Measurements from ENCODE around the gene LINC01488. TPM values are rescaled to one million over a fixed set of nuclear protein-coding genes. Genes with fewer than 3 reads are reported as not detected.

Gene LINC01488
- total and polyA plus RNA-seq, 9 of the 15 experiments (the other 6 are each of a cell fraction or from before 2014, with no cell fraction given), result not detected

GRCh38 chr11:69444381-69445130 is 36.9 kb upstream of the LINC01488 start (continued):
- TF ChIP-seq, protein P1, sequence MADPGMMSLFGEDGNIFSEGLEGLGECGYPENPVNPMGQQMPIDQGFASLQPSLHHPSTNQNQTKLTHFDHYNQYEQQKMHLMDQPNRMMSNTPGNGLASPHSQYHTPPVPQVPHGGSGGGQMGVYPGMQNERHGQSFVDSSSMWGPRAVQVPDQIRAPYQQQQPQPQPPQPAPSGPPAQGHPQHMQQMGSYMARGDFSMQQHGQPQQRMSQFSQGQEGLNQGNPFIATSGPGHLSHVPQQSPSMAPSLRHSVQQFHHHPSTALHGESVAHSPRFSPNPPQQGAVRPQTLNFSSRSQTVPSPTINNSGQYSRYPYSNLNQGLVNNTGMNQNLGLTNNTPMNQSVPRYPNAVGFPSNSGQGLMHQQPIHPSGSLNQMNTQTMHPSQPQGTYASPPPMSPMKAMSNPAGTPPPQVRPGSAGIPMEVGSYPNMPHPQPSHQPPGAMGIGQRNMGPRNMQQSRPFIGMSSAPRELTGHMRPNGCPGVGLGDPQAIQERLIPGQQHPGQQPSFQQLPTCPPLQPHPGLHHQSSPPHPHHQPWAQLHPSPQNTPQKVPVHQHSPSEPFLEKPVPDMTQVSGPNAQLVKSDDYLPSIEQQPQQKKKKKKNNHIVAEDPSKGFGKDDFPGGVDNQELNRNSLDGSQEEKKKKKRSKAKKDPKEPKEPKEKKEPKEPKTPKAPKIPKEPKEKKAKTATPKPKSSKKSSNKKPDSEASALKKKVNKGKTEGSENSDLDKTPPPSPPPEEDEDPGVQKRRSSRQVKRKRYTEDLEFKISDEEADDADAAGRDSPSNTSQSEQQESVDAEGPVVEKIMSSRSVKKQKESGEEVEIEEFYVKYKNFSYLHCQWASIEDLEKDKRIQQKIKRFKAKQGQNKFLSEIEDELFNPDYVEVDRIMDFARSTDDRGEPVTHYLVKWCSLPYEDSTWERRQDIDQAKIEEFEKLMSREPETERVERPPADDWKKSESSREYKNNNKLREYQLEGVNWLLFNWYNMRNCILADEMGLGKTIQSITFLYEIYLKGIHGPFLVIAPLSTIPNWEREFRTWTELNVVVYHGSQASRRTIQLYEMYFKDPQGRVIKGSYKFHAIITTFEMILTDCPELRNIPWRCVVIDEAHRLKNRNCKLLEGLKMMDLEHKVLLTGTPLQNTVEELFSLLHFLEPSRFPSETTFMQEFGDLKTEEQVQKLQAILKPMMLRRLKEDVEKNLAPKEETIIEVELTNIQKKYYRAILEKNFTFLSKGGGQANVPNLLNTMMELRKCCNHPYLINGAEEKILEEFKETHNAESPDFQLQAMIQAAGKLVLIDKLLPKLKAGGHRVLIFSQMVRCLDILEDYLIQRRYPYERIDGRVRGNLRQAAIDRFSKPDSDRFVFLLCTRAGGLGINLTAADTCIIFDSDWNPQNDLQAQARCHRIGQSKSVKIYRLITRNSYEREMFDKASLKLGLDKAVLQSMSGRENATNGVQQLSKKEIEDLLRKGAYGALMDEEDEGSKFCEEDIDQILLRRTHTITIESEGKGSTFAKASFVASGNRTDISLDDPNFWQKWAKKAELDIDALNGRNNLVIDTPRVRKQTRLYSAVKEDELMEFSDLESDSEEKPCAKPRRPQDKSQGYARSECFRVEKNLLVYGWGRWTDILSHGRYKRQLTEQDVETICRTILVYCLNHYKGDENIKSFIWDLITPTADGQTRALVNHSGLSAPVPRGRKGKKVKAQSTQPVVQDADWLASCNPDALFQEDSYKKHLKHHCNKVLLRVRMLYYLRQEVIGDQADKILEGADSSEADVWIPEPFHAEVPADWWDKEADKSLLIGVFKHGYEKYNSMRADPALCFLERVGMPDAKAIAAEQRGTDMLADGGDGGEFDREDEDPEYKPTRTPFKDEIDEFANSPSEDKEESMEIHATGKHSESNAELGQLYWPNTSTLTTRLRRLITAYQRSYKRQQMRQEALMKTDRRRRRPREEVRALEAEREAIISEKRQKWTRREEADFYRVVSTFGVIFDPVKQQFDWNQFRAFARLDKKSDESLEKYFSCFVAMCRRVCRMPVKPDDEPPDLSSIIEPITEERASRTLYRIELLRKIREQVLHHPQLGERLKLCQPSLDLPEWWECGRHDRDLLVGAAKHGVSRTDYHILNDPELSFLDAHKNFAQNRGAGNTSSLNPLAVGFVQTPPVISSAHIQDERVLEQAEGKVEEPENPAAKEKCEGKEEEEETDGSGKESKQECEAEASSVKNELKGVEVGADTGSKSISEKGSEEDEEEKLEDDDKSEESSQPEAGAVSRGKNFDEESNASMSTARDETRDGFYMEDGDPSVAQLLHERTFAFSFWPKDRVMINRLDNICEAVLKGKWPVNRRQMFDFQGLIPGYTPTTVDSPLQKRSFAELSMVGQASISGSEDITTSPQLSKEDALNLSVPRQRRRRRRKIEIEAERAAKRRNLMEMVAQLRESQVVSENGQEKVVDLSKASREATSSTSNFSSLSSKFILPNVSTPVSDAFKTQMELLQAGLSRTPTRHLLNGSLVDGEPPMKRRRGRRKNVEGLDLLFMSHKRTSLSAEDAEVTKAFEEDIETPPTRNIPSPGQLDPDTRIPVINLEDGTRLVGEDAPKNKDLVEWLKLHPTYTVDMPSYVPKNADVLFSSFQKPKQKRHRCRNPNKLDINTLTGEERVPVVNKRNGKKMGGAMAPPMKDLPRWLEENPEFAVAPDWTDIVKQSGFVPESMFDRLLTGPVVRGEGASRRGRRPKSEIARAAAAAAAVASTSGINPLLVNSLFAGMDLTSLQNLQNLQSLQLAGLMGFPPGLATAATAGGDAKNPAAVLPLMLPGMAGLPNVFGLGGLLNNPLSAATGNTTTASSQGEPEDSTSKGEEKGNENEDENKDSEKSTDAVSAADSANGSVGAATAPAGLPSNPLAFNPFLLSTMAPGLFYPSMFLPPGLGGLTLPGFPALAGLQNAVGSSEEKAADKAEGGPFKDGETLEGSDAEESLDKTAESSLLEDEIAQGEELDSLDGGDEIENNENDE (IDR thresholded peaks at IDR 0.05; ENCODE audit: low read depth, low read length), result no peak
- TF ChIP-seq MAFG (tag; conservative IDR thresholded peaks at IDR 0.05), result no peak
- TF ChIP-seq SMARCA4 (IDR thresholded peaks at IDR 0.05), result peak; percentile 71
- peak; percentile 48 for TF ChIP-seq KLF16 (IDR thresholded peaks at IDR 0.05)
- TF ChIP-seq SMAD4 (CRISPR knock-in tag; conservative IDR thresholded peaks at IDR 0.05), result peak; percentile 77
- peak; percentile 14; the same call in 1 of the 2 replicates for TF ChIP-seq JUN (IDR thresholded peaks at IDR 0.05; ENCODE audit: borderline replicate concordance, low read depth, low read length)
- 0 out of 2 replicates have a peak, but pooled peaks have one; percentile 56 for TF ChIP-seq JUN (CRISPR knock-in tag; IDR thresholded peaks at IDR 0.05; ENCODE audit: borderline replicate concordance)
- TF ChIP-seq E2F1 (CRISPR knock-in tag; IDR thresholded peaks at IDR 0.05), result no peak
- TF ChIP-seq, protein P2, sequence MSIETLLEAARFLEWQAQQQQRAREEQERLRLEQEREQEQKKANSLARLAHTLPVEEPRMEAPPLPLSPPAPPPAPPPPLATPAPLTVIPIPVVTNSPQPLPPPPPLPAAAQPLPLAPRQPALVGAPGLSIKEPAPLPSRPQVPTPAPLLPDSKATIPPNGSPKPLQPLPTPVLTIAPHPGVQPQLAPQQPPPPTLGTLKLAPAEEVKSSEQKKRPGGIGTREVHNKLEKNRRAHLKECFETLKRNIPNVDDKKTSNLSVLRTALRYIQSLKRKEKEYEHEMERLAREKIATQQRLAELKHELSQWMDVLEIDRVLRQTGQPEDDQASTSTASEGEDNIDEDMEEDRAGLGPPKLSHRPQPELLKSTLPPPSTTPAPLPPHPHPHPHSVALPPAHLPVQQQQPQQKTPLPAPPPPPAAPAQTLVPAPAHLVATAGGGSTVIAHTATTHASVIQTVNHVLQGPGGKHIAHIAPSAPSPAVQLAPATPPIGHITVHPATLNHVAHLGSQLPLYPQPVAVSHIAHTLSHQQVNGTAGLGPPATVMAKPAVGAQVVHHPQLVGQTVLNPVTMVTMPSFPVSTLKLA (conservative IDR thresholded peaks at IDR 0.05), result peak; percentile 69 to 76; a peak in 3 of 4 replicates
- TF ChIP-seq ZNF232 (CRISPR knock-in tag; IDR thresholded peaks at IDR 0.05), result no peak
- TF ChIP-seq C11orf30 (IDR thresholded peaks at IDR 0.05; ENCODE audit: low read depth), result no peak
- TF ChIP-seq POLR2H (tag; IDR thresholded peaks at IDR 0.05; ENCODE audit: low read depth), result no peak
- no peak for TF ChIP-seq SIN3A (IDR thresholded peaks at IDR 0.05; ENCODE audit: borderline replicate concordance in 2 of 2, control insufficient read depth in 1 of 2, low read depth in 2 of 2, low read length in 2 of 2)

Measured in K562 (cell line).